Activated CD4-positive, alpha-beta T cell treated with anti-CD3 and anti-CD28 coated beads, Interleukin-2, amount 50 U/mL, for 24 hours (primary cell): ENCODE data around the gene ANOS1.
"Not testable (repeated sequence)": the region's sequence is repeated elsewhere in the genome, so short reads cannot be mapped to it uniquely, and the experiment has no call there.

ENCODE experiments used
- DNase-seq, 2 donors: peaks; one replicate each; pipeline ENCODE4 v3.0.0-alpha.2; 2020; ENCODE audit warnings: low read depth in 1 of 2, low spot score in 1 of 2

ANOS1 gene

GRCh38 chrX:8731559-8732395 lies at the start of gene ANOS1:
Gene ANOS1, minus strand, starts transcription at chrX:8732137. Its CDS starts 101 bp downstream, at chrX:8732036.
- DNase-seq: no peak

- DNase-seq: no peak
These were observed 41.2 kb upstream of the ANOS1 start for GRCh38 chrX:8773117-8773516.

GRCh38 chrX:8760021-8760420 lies 28.1 kb upstream of the ANOS1 start:
- DNase-seq: no peak

- DNase-seq: not testable (repeated sequence)
These were observed 26.8 kb upstream of the ANOS1 start for GRCh38 chrX:8758706-8759105.

GRCh38 chrX:8757609-8758389 lies 25.9 kb upstream of the ANOS1 start:
- DNase-seq: not testable (repeated sequence)

- DNase-seq: no peak
These were observed 23.9 kb upstream of the ANOS1 start for GRCh38 chrX:8755813-8756212.

GRCh38 chrX:8755116-8755515 lies 23.2 kb upstream of the ANOS1 start:
- DNase-seq: no peak

GRCh38 chrX:8749697-8750096 lies 17.8 kb upstream of the ANOS1 start:
- no peak for DNase-seq

- no peak for DNase-seq
These were observed 16.9 kb upstream of the ANOS1 start for GRCh38 chrX:8748855-8749254.

GRCh38 chrX:8743126-8743732 lies 11.3 kb upstream of the ANOS1 start:
- DNase-seq: peak; percentile 26 to 38

- no peak for DNase-seq
These were observed 10.0 kb upstream of the ANOS1 start for GRCh38 chrX:8741981-8742380.

- no peak for DNase-seq
These were observed 6.8 kb upstream of the ANOS1 start for GRCh38 chrX:8738588-8739189.

- no peak for DNase-seq
These were observed 5.9 kb upstream of the ANOS1 start for GRCh38 chrX:8737883-8738282.

GRCh38 chrX:8730812-8731558 lies 952 bp downstream of the ANOS1 start:
- no peak for DNase-seq

- no peak for DNase-seq
These were observed 2.1 kb downstream of the ANOS1 start for GRCh38 chrX:8729811-8730210.

GRCh38 chrX:8728932-8729535 lies 2.9 kb downstream of the ANOS1 start:
- no peak for DNase-seq

GRCh38 chrX:8726031-8726652 lies 5.8 kb downstream of the ANOS1 start:
- DNase-seq: no peak

GRCh38 chrX:8724300-8724699 lies 7.6 kb downstream of the ANOS1 start:
- no peak for DNase-seq

GRCh38 chrX:8721536-8721935 lies 10.4 kb downstream of the ANOS1 start:
- no peak for DNase-seq

GRCh38 chrX:8720136-8720535 lies 11.8 kb downstream of the ANOS1 start:
- DNase-seq: no peak
